HTR-8/SVneo (cell line): Measurements from ENCODE around the gene CAMSAP1.
"Not testable (repeated sequence)": the region's sequence is repeated elsewhere in the genome, so short reads cannot be mapped to it uniquely, and the experiment has no call there.

Experiments
- DNase-seq: peaks from one replicate; pipeline ENCODE4 v3.0.0; 2011; ENCODE audit warnings: low spot score, mixed read lengths; ENCODE audit not compliant: insufficient read length
- FAIRE-seq: peaks from 2 replicates; lab custom pipeline; 2011; peaks lifted over from hg19 to GRCh38; lab: Jason Lieb, UNC

CAMSAP1 gene

GRCh38 chr9:135924628-135925338, 17.4 kb upstream of the CAMSAP1 start:
- DNase-seq (no peak), FAIRE-seq (no peak)

- DNase-seq (no peak), FAIRE-seq (no peak)
Observed at GRCh38 chr9:135923508-135923907, 16.2 kb upstream of the CAMSAP1 start.

GRCh38 chr9:135921749-135922310, 14.5 kb upstream of the CAMSAP1 start:
- DNase-seq (no peak), FAIRE-seq (no peak)

GRCh38 chr9:135920973-135921585, 13.7 kb upstream of the CAMSAP1 start:
- FAIRE-seq = no peak
- DNase-seq = no peak

- FAIRE-seq = no peak
- no peak for DNase-seq
Observed at GRCh38 chr9:135920256-135920930, 13.0 kb upstream of the CAMSAP1 start.

GRCh38 chr9:135919318-135919890, 12.1 kb upstream of the CAMSAP1 start:
- FAIRE-seq = no peak
- no peak for DNase-seq

- DNase-seq, FAIRE-seq: not testable (repeated sequence)
Observed at GRCh38 chr9:135916227-135916626, 8.9 kb upstream of the CAMSAP1 start.

- FAIRE-seq (no peak), DNase-seq (no peak)
Observed at GRCh38 chr9:135914921-135915320, 7.6 kb upstream of the CAMSAP1 start.

GRCh38 chr9:135911233-135911632, 3.9 kb upstream of the CAMSAP1 start:
- FAIRE-seq, DNase-seq: not testable (repeated sequence)

- DNase-seq (no peak), FAIRE-seq (no peak)
Observed at GRCh38 chr9:135910757-135911156, 3.4 kb upstream of the CAMSAP1 start.

- no peak for DNase-seq
- no peak for FAIRE-seq
Observed at GRCh38 chr9:135910216-135910615, 2.9 kb upstream of the CAMSAP1 start.

GRCh38 chr9:135909371-135909770, 2.0 kb upstream of the CAMSAP1 start:
- FAIRE-seq = no peak
- no peak for DNase-seq

GRCh38 chr9:135908754-135909204, 1.4 kb upstream of the CAMSAP1 start:
- FAIRE-seq (no peak), DNase-seq (no peak)

- FAIRE-seq (no peak), DNase-seq (no peak)
Observed at GRCh38 chr9:135908093-135908753, 877 bp upstream of the CAMSAP1 start.

- FAIRE-seq (no peak), DNase-seq (no peak)
Observed at GRCh38 chr9:135907006-135907430, 328 bp downstream of the CAMSAP1 start.

GRCh38 chr9:135906291-135907005, 898 bp downstream of the CAMSAP1 start:
- DNase-seq = no peak
- FAIRE-seq = no peak

- FAIRE-seq = no peak
Observed at GRCh38 chr9:135905380-135906258, 1.7 kb downstream of the CAMSAP1 start.

GRCh38 chr9:135903786-135904520, 3.4 kb downstream of the CAMSAP1 start:
- DNase-seq = no peak
- no peak for FAIRE-seq

More at GRCh38 chr9:135905380-135906258, 1.7 kb downstream of the CAMSAP1 start:
- DNase-seq = no peak
